ENCODE results near the gene CTDNEP1. TPM values are rescaled to one million over a fixed set of nuclear protein-coding genes. Genes with fewer than 3 reads are reported as not detected.
A peak's percentile ranks its signal among the peaks of the same experiment; 100 is the strongest.

CTDNEP1 gene
- total RNA-seq, 5 donors from 2014 or later (not counting 1 experiment from before 2014, with no cell fraction given), result 109 to 131 (median 125) TPM

- H3K36me3 Mint-ChIP-seq, result peaks cover 25% of the 10 kb centered on the region
- H3K9me3 Mint-ChIP-seq, result no peaks in the 10 kb centered on the region
- peak overlapping the region; percentile 27 for H3K27ac ChIP-seq (ENCODE audit: low read length)
These were observed 14.2 kb downstream of the CTDNEP1 start for GRCh38 chr17:7237266-7237760.

GRCh38 chr17:7236808-7237207 lies 14.7 kb downstream of the CTDNEP1 start:
- CTCF ChIA-PET, result interaction anchor here in 1 of 2 donors (0.5 kb wide), 1 partner anchor 18 kb away, joined by 3 read pairs; no protein-coding TSS in a partner anchor
- Histone ChIP-seq H3K4me1 (ENCODE audit: control insufficient read depth in 1 of 2, extremely low read depth in 1 of 2, insufficient read depth in 2 of 2, low read length in 2 of 2) (peaks cover 25 to 70% of the 10 kb centered on the region in 2 experiments), H3K27ac (ENCODE audit: low read length) (no peak overlapping the region), H3K36me3 (ENCODE audit: control insufficient read depth in 2 of 2, extremely low read depth in 1 of 2, insufficient read depth in 1 of 2, low read length in 1 of 2) (peaks cover 0 to 32% of the 10 kb centered on the region in 2 donors), H3K9me3 (no peaks in the 10 kb centered on the region), H3K4me3 (ENCODE audit: control insufficient read depth in 1 of 2, extremely low read depth in 1 of 2, low read length in 1 of 2) (no peak overlapping the region), H3K27me3 (replicated peaks in 1 of 2; ENCODE audit: control insufficient read depth in 2 of 2, extremely low read depth in 1 of 2, insufficient read depth in 2 of 2, low read length in 1 of 2) (no peaks in the 10 kb centered on the region)
- Mint-ChIP-seq H3K4me3 (peak overlapping the region; percentile 97 to 99 (median 98)), H3K27ac (peak overlapping the region; percentile 56 to 87), H3K9me3 (no peaks in the 10 kb centered on the region), H3K4me1 (peaks cover 68 to 73% (median 70%) of the 10 kb centered on the region in 3 donors), H3K36me3 (peaks cover 29% of the 10 kb centered on the region), H3K27me3 (no peaks in the 10 kb centered on the region)
- DNase-seq (no peak), ATAC-seq (replicated peaks in 1 of 4) (no peak)
- WGBS (ENCODE audit: insufficient coverage), result 92% methylated on average over 6 of the region's 6 CpGs
- POLR2A ChIA-PET, result no interaction called here

More at GRCh38 chr17:7237266-7237760, 14.2 kb downstream of the CTDNEP1 start:
- 30% methylated on average over 2 of the region's 6 CpGs for WGBS (ENCODE audit: insufficient coverage)
- Histone ChIP-seq H3K4me1 (ENCODE audit: control insufficient read depth in 1 of 2, extremely low read depth in 1 of 2, insufficient read depth in 2 of 2, low read length in 2 of 2) (peaks cover 25 to 73% of the 10 kb centered on the region in 2 experiments), H3K9me3 (no peaks in the 10 kb centered on the region), H3K27me3 (replicated peaks in 1 of 2; ENCODE audit: control insufficient read depth in 2 of 2, extremely low read depth in 1 of 2, insufficient read depth in 2 of 2, low read length in 1 of 2) (no peaks in the 10 kb centered on the region), H3K36me3 (ENCODE audit: control insufficient read depth in 2 of 2, extremely low read depth in 1 of 2, insufficient read depth in 1 of 2, low read length in 1 of 2) (peaks cover 0 to 32% of the 10 kb centered on the region in 2 donors), H3K4me3 (ENCODE audit: control insufficient read depth in 1 of 2, extremely low read depth in 1 of 2, low read length in 1 of 2) (peak overlapping the region; percentile 19 to 93)
- H3K4me3 Mint-ChIP-seq, result peak overlapping the region; percentile 97 to 99 (median 98)
- CTCF ChIA-PET, result interaction anchor here in 1 of 2 donors (0.5 kb wide), 1 partner anchor 18 kb away, joined by 3 read pairs; no protein-coding TSS in a partner anchor
- H3K27ac Mint-ChIP-seq, result peak overlapping the region; percentile 56 to 87
- DNase-seq, result no peak
- no peak for ATAC-seq (replicated peaks in 1 of 4)
- POLR2A ChIA-PET, result no interaction called here
- H3K27me3 Mint-ChIP-seq, result no peaks in the 10 kb centered on the region
- peaks cover 67 to 73% (median 70%) of the 10 kb centered on the region in 3 donors for H3K4me1 Mint-ChIP-seq

GRCh38 chr17:7235693-7236665 lies 15.6 kb downstream of the CTDNEP1 start:
- H3K4me1 ChIP-seq (ENCODE audit: control insufficient read depth in 1 of 2, extremely low read depth in 1 of 2, insufficient read depth in 2 of 2, low read length in 2 of 2), result peaks cover 18 to 62% of the 10 kb centered on the region in 2 experiments
- no peak for DNase-seq
- H3K36me3 Mint-ChIP-seq, result peaks cover 25% of the 10 kb centered on the region

GRCh38 chr17:7234083-7234951 lies 17.2 kb downstream of the CTDNEP1 start, which contains the start of gene DVL2:
DVL2 (minus strand) TSS chr17:7234517; CDS start chr17:7234262, 255 bp downstream.
- Mint-ChIP-seq H3K27ac (peak within 1 kb of the TSS; percentile 90 to 92), H3K9me3 (no peaks in the 10 kb centered on the region), H3K4me1 (peaks cover 51 to 57% (median 54%) of the 10 kb centered on the region in 3 donors), H3K4me3 (peak within 1 kb of the TSS; percentile 89 to 99 (median 91)), H3K27me3 (no peaks in the 10 kb centered on the region), H3K36me3 (peaks cover 26% of the 10 kb centered on the region)
- Histone ChIP-seq H3K36me3 (ENCODE audit: control insufficient read depth in 2 of 2, extremely low read depth in 1 of 2, insufficient read depth in 1 of 2, low read length in 1 of 2) (peaks cover 3 to 34% of the 10 kb centered on the region in 2 donors), H3K4me3 (ENCODE audit: control insufficient read depth in 1 of 2, extremely low read depth in 1 of 2, low read length in 1 of 2) (peak within 1 kb of the TSS; percentile 55 to 67), H3K4me1 (ENCODE audit: control insufficient read depth in 1 of 2, extremely low read depth in 1 of 2, insufficient read depth in 2 of 2, low read length in 2 of 2) (peaks cover 11 to 48% of the 10 kb centered on the region in 2 experiments), H3K27ac (ENCODE audit: low read length) (peak within 1 kb of the TSS; percentile 35), H3K9me3 (no peaks in the 10 kb centered on the region), H3K27me3 (replicated peaks in 1 of 2; ENCODE audit: control insufficient read depth in 2 of 2, extremely low read depth in 1 of 2, insufficient read depth in 2 of 2, low read length in 1 of 2) (no peaks in the 10 kb centered on the region)
- peak; percentile 81 to 97 (median 93) for DNase-seq
- CTCF ChIA-PET, result interaction anchor here (0.6 to 1.5 kb wide), 2 partner anchors 15 to 101 kb away, joined by 3 to 7 read pairs; partner anchors contain the start of genes ACADVL (in 1 of the 2) and DLG4 (in 1 of the 2)
- WGBS (ENCODE audit: insufficient coverage), result under 1% methylated on average over 63 of the region's 72 CpGs
- ATAC-seq (replicated peaks in 1 of 4), result peak; percentile 54 to 68 (median 58)
- POLR2A ChIA-PET, result interaction anchor here (0.6 to 0.7 kb wide), 4 partner anchors 8 to 920 kb away, joined by 3 to 10 read pairs (median 3); partner anchors contain the start of gene GABARAP (in 1 of the 2)

More at GRCh38 chr17:7235693-7236665, 15.6 kb downstream of the CTDNEP1 start:
- Histone ChIP-seq H3K36me3 (ENCODE audit: control insufficient read depth in 2 of 2, extremely low read depth in 1 of 2, insufficient read depth in 1 of 2, low read length in 1 of 2) (peaks cover 0 to 30% of the 10 kb centered on the region in 2 donors), H3K9me3 (no peaks in the 10 kb centered on the region), H3K4me3 (ENCODE audit: control insufficient read depth in 1 of 2, extremely low read depth in 1 of 2, low read length in 1 of 2) (no peak overlapping the region), H3K27me3 (replicated peaks in 1 of 2; ENCODE audit: control insufficient read depth in 2 of 2, extremely low read depth in 1 of 2, insufficient read depth in 2 of 2, low read length in 1 of 2) (no peaks in the 10 kb centered on the region), H3K27ac (ENCODE audit: low read length) (no peak overlapping the region)
- Mint-ChIP-seq H3K4me1 (peaks cover 62 to 68% (median 64%) of the 10 kb centered on the region in 3 donors), H3K4me3 (peak overlapping the region; percentile 36 to 99 (median 91)), H3K27me3 (no peaks in the 10 kb centered on the region), H3K9me3 (no peaks in the 10 kb centered on the region), H3K27ac (peak overlapping the region; percentile 55 to 92)
- 81% methylated on average over 9 of the region's 22 CpGs for WGBS (ENCODE audit: insufficient coverage)
- no peak for ATAC-seq (replicated peaks in 1 of 4)
- ChIA-PET POLR2A (no interaction called here), CTCF (no interaction called here)

- H3K9me3 ChIP-seq, result no peaks in the 10 kb centered on the region
- H3K27me3 Mint-ChIP-seq, result no peaks in the 10 kb centered on the region
- H3K27ac ChIP-seq (ENCODE audit: low read length), result peak overlapping the region; percentile 35
- POLR2A ChIA-PET, result interaction anchor here (0.6 to 0.7 kb wide), 3 partner anchors 9 to 920 kb away, joined by 3 read pairs; partner anchors contain the start of gene GABARAP (in 1 of the 2)
- peaks cover 8 to 41% of the 10 kb centered on the region in 2 donors for H3K36me3 ChIP-seq (ENCODE audit: control insufficient read depth in 2 of 2, extremely low read depth in 1 of 2, insufficient read depth in 1 of 2, low read length in 1 of 2)
- no peaks in the 10 kb centered on the region for H3K27me3 ChIP-seq (replicated peaks in 1 of 2; ENCODE audit: control insufficient read depth in 2 of 2, extremely low read depth in 1 of 2, insufficient read depth in 2 of 2, low read length in 1 of 2)
- peak overlapping the region; percentile 90 to 92 for H3K27ac Mint-ChIP-seq
- H3K36me3 Mint-ChIP-seq, result peaks cover 29% of the 10 kb centered on the region
- H3K4me3 ChIP-seq (ENCODE audit: control insufficient read depth in 1 of 2, extremely low read depth in 1 of 2, low read length in 1 of 2), result peak overlapping the region; percentile 55 to 67
- H3K4me1 Mint-ChIP-seq, result peaks cover 51 to 57% (median 54%) of the 10 kb centered on the region in 3 donors
- no peak for DNase-seq
- no peak for ATAC-seq (replicated peaks in 1 of 4)
- no peaks in the 10 kb centered on the region for H3K9me3 Mint-ChIP-seq
- peak overlapping the region; percentile 89 to 99 (median 91) for H3K4me3 Mint-ChIP-seq
- H3K4me1 ChIP-seq (ENCODE audit: control insufficient read depth in 1 of 2, extremely low read depth in 1 of 2, insufficient read depth in 2 of 2, low read length in 2 of 2), result peaks cover 11 to 48% of the 10 kb centered on the region in 2 experiments
- CTCF ChIA-PET, result no interaction called here
- 7% methylated on average over 9 of the region's 9 CpGs for WGBS (ENCODE audit: insufficient coverage)
These were observed 17.8 kb downstream of the CTDNEP1 start for GRCh38 chr17:7233701-7234082.

All from T-cell (primary cell).